ENCODE data around the gene DCTN1.
"Not testable (repeated sequence)": the region's sequence is repeated elsewhere in the genome, so short reads cannot be mapped to it uniquely, and the experiment has no call there.

Gene DCTN1

GRCh38 chr2:74347742-74348141 lies 32.4 kb downstream of the DCTN1 start:
- peak overlapping the region; percentile 22; the same call in 1 of the 2 replicates for H3K27ac ChIP-seq
- no peak for TF ChIP-seq CTCF (conservative IDR thresholded peaks at IDR 0.05)

- no peak for TF ChIP-seq CTCF (conservative IDR thresholded peaks at IDR 0.05)
- peak overlapping the region; percentile 22; the same call in 1 of the 2 replicates for H3K27ac ChIP-seq
These were observed 32.8 kb downstream of the DCTN1 start for GRCh38 chr2:74347303-74347702.

DNA sequence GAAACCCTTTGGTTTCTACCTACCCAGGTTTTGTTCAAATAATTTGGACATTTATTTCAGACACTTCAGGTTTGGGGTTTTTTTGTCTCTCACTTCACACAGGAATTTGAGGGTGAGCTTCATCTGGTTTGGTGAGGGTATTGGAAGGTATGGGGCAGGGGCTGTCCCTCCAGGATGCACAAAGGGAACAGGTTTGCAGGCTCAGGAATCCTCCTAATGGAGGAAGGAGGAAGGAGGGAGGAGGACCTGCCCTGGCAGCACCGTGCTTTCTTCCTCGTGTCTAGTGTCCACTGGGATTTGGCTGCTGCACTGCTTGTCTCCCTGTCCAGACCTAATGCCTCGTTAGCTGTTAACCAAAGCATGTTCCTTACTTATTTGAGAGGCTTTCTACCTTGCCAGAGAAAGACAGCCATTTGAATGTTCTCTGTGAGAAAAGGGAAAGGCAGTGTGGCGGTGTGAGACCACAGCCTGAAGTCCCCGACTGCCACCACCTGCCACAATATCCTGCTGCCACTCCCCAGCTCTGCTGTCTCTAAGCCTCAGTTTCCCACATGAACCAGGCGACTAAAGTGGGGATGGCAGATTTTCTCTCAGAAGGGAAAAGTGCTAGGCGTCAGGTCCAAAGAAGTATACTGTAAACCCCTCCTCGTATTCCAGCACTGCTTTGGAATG lies 34.7 kb downstream of the DCTN1 start:
- TF ChIP-seq CTCF (conservative IDR thresholded peaks at IDR 0.05): no peak
- no peak overlapping the region for H3K27ac ChIP-seq

- no peak for TF ChIP-seq CTCF (conservative IDR thresholded peaks at IDR 0.05)
- H3K27ac ChIP-seq: no peak within 1 kb of the TSS
These were observed 36.8 kb downstream of the DCTN1 start, which contains the start of gene SLC4A5 for GRCh38 chr2:74343316-74343715. Gene SLC4A5, minus strand, starts transcription at chr2:74343416. Its CDS starts 28,393 bp downstream, at chr2:74315023.

DNA sequence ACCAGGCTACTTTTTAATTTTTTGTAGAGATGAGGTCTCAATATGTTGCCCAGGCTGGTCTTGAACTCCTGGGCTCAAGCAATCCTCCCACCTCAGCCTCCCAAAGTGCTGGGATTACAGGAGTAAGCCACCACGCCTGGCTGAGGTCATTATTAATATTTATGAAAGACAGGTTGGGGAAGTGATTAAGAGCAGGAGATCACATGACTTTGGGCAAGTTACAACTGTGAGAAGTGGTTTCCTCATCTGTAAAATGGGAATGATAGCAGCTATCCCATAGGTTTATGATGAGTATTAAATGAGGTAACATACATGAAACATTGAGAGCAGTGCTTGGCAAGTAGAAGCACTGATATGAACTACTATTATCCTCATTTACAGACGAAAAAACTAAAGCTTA lies 43.9 kb downstream of the DCTN1 start:
- H3K27ac ChIP-seq: not testable (repeated sequence)

DNA sequence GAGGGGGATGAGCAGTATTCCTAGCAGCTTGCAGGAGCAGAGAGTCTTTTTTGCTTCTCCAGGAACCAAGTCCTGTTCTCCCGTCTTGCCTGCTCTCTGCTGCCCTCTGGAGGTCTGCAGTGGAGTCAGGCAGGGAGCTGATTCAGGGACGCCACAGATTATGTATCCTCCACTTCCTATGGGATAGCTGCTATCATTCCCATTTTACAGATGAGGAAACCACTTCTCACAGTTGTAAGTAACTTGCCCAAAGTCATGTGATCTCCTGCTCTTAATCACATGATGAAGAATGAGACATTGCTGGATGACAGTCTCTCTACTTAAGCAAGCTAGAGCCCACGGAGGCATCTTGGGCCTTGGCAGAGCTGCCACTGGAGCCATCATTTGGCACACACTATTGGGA lies 45.2 kb downstream of the DCTN1 start:
- peak; percentile 98 for TF ChIP-seq CTCF (conservative IDR thresholded peaks at IDR 0.05)

GRCh38 chr2:74333896-74334586 lies 46.1 kb downstream of the DCTN1 start:
- H3K27ac ChIP-seq: no peak overlapping the region
- TF ChIP-seq CTCF (conservative IDR thresholded peaks at IDR 0.05): no peak

More for the DNA sequence above, 45.2 kb downstream of the DCTN1 start:
- no peak overlapping the region for H3K27ac ChIP-seq

- peak; percentile 43 for TF ChIP-seq CTCF (conservative IDR thresholded peaks at IDR 0.05)
- H3K27ac ChIP-seq: no peak overlapping the region
These were observed 46.9 kb downstream of the DCTN1 start for GRCh38 chr2:74333175-74333574.
